ENCODE measurements around the gene COQ6. TPM values are rescaled to one million over a fixed set of nuclear protein-coding genes. Genes with fewer than 3 reads are reported as not detected.

The COQ6 gene
- total and polyA plus RNA-seq, 3 experiments from 2014 or later = 18.5 to 22.1 (median 20.9) TPM

GRCh38 chr14:73955674-73956073, 5.6 kb downstream of the COQ6 start:
- no peaks in the 10 kb centered on the region for H3K27me3 ChIP-seq (ENCODE audit: insufficient read depth, low read length, poor library complexity, severe bottlenecking)
- H3K27ac ChIP-seq (ENCODE audit: low read depth, low read length) = no peak overlapping the region
- H3K9me3 ChIP-seq (ENCODE audit: low read length) = no peaks in the 10 kb centered on the region
- ChIA-PET CTCF (no interaction called here), POLR2A (no interaction called here)
- H3K36me3 ChIP-seq (ENCODE audit: insufficient read depth, low read length) = peaks cover 29% of the 10 kb centered on the region
- Mint-ChIP-seq H3K4me3 (peak overlapping the region in 1 of 7 donors; percentile 46), H3K36me3 (peaks cover 0 to 68% (median 15%) of the 10 kb centered on the region in 3 donors), H3K27me3 (no peaks in the 10 kb centered on the region), H3K27ac (no peak overlapping the region), H3K9me3 (no peaks in the 10 kb centered on the region), H3K4me1 (peaks cover 10 to 16% (median 16%) of the 10 kb centered on the region in 3 donors)
- peaks cover 3% of the 10 kb centered on the region for H3K4me1 ChIP-seq (ENCODE audit: insufficient read depth, low read length)
- DNase-seq = no peak
- H3K4me3 ChIP-seq (ENCODE audit: low read length) = no peak overlapping the region

GRCh38 chr14:73958591-73958990, 8.5 kb downstream of the COQ6 start:
- peak overlapping the region in 1 of 8 donors; percentile 42 for H3K27ac Mint-ChIP-seq
- H3K4me3 ChIP-seq (ENCODE audit: low read length) = no peak overlapping the region
- H3K27me3 Mint-ChIP-seq = no peaks in the 10 kb centered on the region
- no peaks in the 10 kb centered on the region for H3K4me1 ChIP-seq (ENCODE audit: insufficient read depth, low read length)
- H3K36me3 Mint-ChIP-seq = peaks cover 0 to 87% (median 22%) of the 10 kb centered on the region in 3 donors
- no peaks in the 10 kb centered on the region for H3K9me3 ChIP-seq (ENCODE audit: low read length)
- ChIA-PET CTCF (no interaction called here), POLR2A (no interaction called here)
- H3K9me3 Mint-ChIP-seq = no peaks in the 10 kb centered on the region
- H3K27me3 ChIP-seq (ENCODE audit: insufficient read depth, low read length, poor library complexity, severe bottlenecking) = no peaks in the 10 kb centered on the region
- no peaks in the 10 kb centered on the region for H3K4me1 Mint-ChIP-seq
- no peak overlapping the region for H3K27ac ChIP-seq (ENCODE audit: low read depth, low read length)
- H3K36me3 ChIP-seq (ENCODE audit: insufficient read depth, low read length) = peaks cover 39% of the 10 kb centered on the region
- DNase-seq = no peak
- H3K4me3 Mint-ChIP-seq = no peak overlapping the region

GRCh38 chr14:73961192-73961591, 11.1 kb downstream of the COQ6 start:
- peaks cover 0 to 85% (median 18%) of the 10 kb centered on the region in 3 donors for H3K36me3 Mint-ChIP-seq
- peaks cover 39% of the 10 kb centered on the region for H3K36me3 ChIP-seq (ENCODE audit: insufficient read depth, low read length)
- peaks cover 0 to 1% (median 0%) of the 10 kb centered on the region in 3 donors for H3K4me1 Mint-ChIP-seq

GRCh38 chr14:73965216-73965615, 15.1 kb downstream of the COQ6 start:
- no peak overlapping the region for H3K4me3 Mint-ChIP-seq
- H3K4me3 ChIP-seq (ENCODE audit: low read length) = no peak overlapping the region
- no peaks in the 10 kb centered on the region for H3K27me3 ChIP-seq (ENCODE audit: insufficient read depth, low read length, poor library complexity, severe bottlenecking)
- H3K9me3 ChIP-seq (ENCODE audit: low read length) = no peaks in the 10 kb centered on the region
- no peak overlapping the region for H3K27ac ChIP-seq (ENCODE audit: low read depth, low read length)
- H3K27ac Mint-ChIP-seq = peak overlapping the region in 4 of 8 donors; percentile 8 to 87 (median 73)
- POLR2A ChIA-PET = no interaction called here
- H3K36me3 Mint-ChIP-seq = peaks cover 0 to 78% (median 11%) of the 10 kb centered on the region in 3 donors
- H3K4me1 Mint-ChIP-seq = peaks cover 0 to 1% (median 0%) of the 10 kb centered on the region in 3 donors
- CTCF ChIA-PET = no interaction called here
- no peaks in the 10 kb centered on the region for H3K9me3 Mint-ChIP-seq
- no peak for DNase-seq
- peaks cover 14% of the 10 kb centered on the region for H3K36me3 ChIP-seq (ENCODE audit: insufficient read depth, low read length)
- no peaks in the 10 kb centered on the region for H3K4me1 ChIP-seq (ENCODE audit: insufficient read depth, low read length)
- H3K27me3 Mint-ChIP-seq = no peaks in the 10 kb centered on the region

More at GRCh38 chr14:73961192-73961591, 11.1 kb downstream of the COQ6 start:
- no peaks in the 10 kb centered on the region for H3K27me3 ChIP-seq (ENCODE audit: insufficient read depth, low read length, poor library complexity, severe bottlenecking)
- H3K4me3 ChIP-seq (ENCODE audit: low read length) = no peak overlapping the region
- H3K9me3 Mint-ChIP-seq = no peaks in the 10 kb centered on the region
- CTCF ChIA-PET = interaction anchor here (1.2 kb wide), 1 partner anchor 11 kb away, joined by 3 read pairs; the partner anchor contains the start of genes COQ6 and FAM161B
- DNase-seq = no peak
- H3K27ac ChIP-seq (ENCODE audit: low read depth, low read length) = no peak overlapping the region
- no peak overlapping the region for H3K27ac Mint-ChIP-seq
- H3K27me3 Mint-ChIP-seq = no peaks in the 10 kb centered on the region
- H3K9me3 ChIP-seq (ENCODE audit: low read length) = no peaks in the 10 kb centered on the region
- POLR2A ChIA-PET = no interaction called here
- H3K4me3 Mint-ChIP-seq = no peak overlapping the region
- no peaks in the 10 kb centered on the region for H3K4me1 ChIP-seq (ENCODE audit: insufficient read depth, low read length)

- no peak overlapping the region for H3K4me3 Mint-ChIP-seq
- Histone ChIP-seq H3K36me3 (ENCODE audit: insufficient read depth, low read length) (no peaks in the 10 kb centered on the region), H3K27me3 (ENCODE audit: insufficient read depth, low read length, poor library complexity, severe bottlenecking) (no peaks in the 10 kb centered on the region), H3K4me3 (ENCODE audit: low read length) (no peak overlapping the region), H3K9me3 (ENCODE audit: low read length) (no peaks in the 10 kb centered on the region), H3K4me1 (ENCODE audit: insufficient read depth, low read length) (no peaks in the 10 kb centered on the region), H3K27ac (ENCODE audit: low read depth, low read length) (no peak overlapping the region)
- H3K27ac Mint-ChIP-seq = peak overlapping the region in 3 of 8 donors; percentile 25 to 91 (median 52)
- H3K4me1 Mint-ChIP-seq = peaks cover 0 to 1% (median 0%) of the 10 kb centered on the region in 3 donors
- H3K27me3 Mint-ChIP-seq = no peaks in the 10 kb centered on the region
- peaks cover 0 to 70% (median 5%) of the 10 kb centered on the region in 3 donors for H3K36me3 Mint-ChIP-seq
- DNase-seq = no peak
- no peaks in the 10 kb centered on the region for H3K9me3 Mint-ChIP-seq
- ChIA-PET CTCF (no interaction called here), POLR2A (no interaction called here)
These were observed 18.8 kb downstream of the COQ6 start for GRCh38 chr14:73968885-73969284.

- no peak overlapping the region for H3K4me3 Mint-ChIP-seq
- no peak overlapping the region for H3K27ac ChIP-seq (ENCODE audit: low read depth, low read length)
- H3K36me3 Mint-ChIP-seq = peaks cover 0 to 68% (median 8%) of the 10 kb centered on the region in 3 donors
- no peaks in the 10 kb centered on the region for H3K9me3 ChIP-seq (ENCODE audit: low read length)
- no peaks in the 10 kb centered on the region for H3K4me1 ChIP-seq (ENCODE audit: insufficient read depth, low read length)
- ChIA-PET CTCF (no interaction called here), POLR2A (no interaction called here)
- H3K9me3 Mint-ChIP-seq = no peaks in the 10 kb centered on the region
- no peaks in the 10 kb centered on the region for H3K27me3 Mint-ChIP-seq
- H3K4me1 Mint-ChIP-seq = no peaks in the 10 kb centered on the region
- no peaks in the 10 kb centered on the region for H3K27me3 ChIP-seq (ENCODE audit: insufficient read depth, low read length, poor library complexity, severe bottlenecking)
- H3K4me3 ChIP-seq (ENCODE audit: low read length) = no peak overlapping the region
- no peak for DNase-seq
- no peaks in the 10 kb centered on the region for H3K36me3 ChIP-seq (ENCODE audit: insufficient read depth, low read length)
- no peak overlapping the region for H3K27ac Mint-ChIP-seq
These were observed 23.4 kb downstream of the COQ6 start for GRCh38 chr14:73973497-73973896.

- no peaks in the 10 kb centered on the region for H3K27me3 Mint-ChIP-seq
- H3K9me3 Mint-ChIP-seq = no peaks in the 10 kb centered on the region
- H3K27me3 ChIP-seq (ENCODE audit: insufficient read depth, low read length, poor library complexity, severe bottlenecking) = no peaks in the 10 kb centered on the region
- H3K4me3 Mint-ChIP-seq = no peak overlapping the region
- DNase-seq = no peak
- H3K4me3 ChIP-seq (ENCODE audit: low read length) = no peak overlapping the region
- no peaks in the 10 kb centered on the region for H3K9me3 ChIP-seq (ENCODE audit: low read length)
- no peaks in the 10 kb centered on the region for H3K4me1 Mint-ChIP-seq
- H3K36me3 Mint-ChIP-seq = peaks cover 0 to 54% (median 12%) of the 10 kb centered on the region in 3 donors
- ChIA-PET CTCF (no interaction called here), POLR2A (interaction anchor here (0.6 to 0.7 kb wide), 2 partner anchors 15 to 28 kb away, joined by 3 to 5 read pairs; no protein-coding TSS in a partner anchor)
- H3K4me1 ChIP-seq (ENCODE audit: insufficient read depth, low read length) = no peaks in the 10 kb centered on the region
- no peaks in the 10 kb centered on the region for H3K36me3 ChIP-seq (ENCODE audit: insufficient read depth, low read length)
- no peak overlapping the region for H3K27ac ChIP-seq (ENCODE audit: low read depth, low read length)
- H3K27ac Mint-ChIP-seq = no peak overlapping the region
These were observed 26.0 kb downstream of the COQ6 start for GRCh38 chr14:73976125-73976524.

- Mint-ChIP-seq H3K4me1 (no peaks in the 10 kb centered on the region), H3K27ac (no peak overlapping the region), H3K27me3 (no peaks in the 10 kb centered on the region), H3K9me3 (no peaks in the 10 kb centered on the region), H3K4me3 (no peak overlapping the region), H3K36me3 (peaks cover 0 to 43% (median 8%) of the 10 kb centered on the region in 3 donors)
- no peaks in the 10 kb centered on the region for H3K27me3 ChIP-seq (ENCODE audit: insufficient read depth, low read length, poor library complexity, severe bottlenecking)
- H3K9me3 ChIP-seq (ENCODE audit: low read length) = no peaks in the 10 kb centered on the region
- no peak for DNase-seq
- H3K36me3 ChIP-seq (ENCODE audit: insufficient read depth, low read length) = no peaks in the 10 kb centered on the region
- H3K4me1 ChIP-seq (ENCODE audit: insufficient read depth, low read length) = no peaks in the 10 kb centered on the region
- ChIA-PET CTCF (no interaction called here), POLR2A (no interaction called here)
- H3K27ac ChIP-seq (ENCODE audit: low read depth, low read length) = no peak overlapping the region
- H3K4me3 ChIP-seq (ENCODE audit: low read length) = no peak overlapping the region
These were observed 27.8 kb downstream of the COQ6 start for GRCh38 chr14:73977896-73978295.
